HL-60 (cell line): ENCODE results near the gene BAZ1B.
"Not testable (repeated sequence)": the region's sequence is repeated elsewhere in the genome, so short reads cannot be mapped to it uniquely, and the experiment has no call there.

Experiments
- CTCF ChIP-seq: IDR thresholded peaks from one replicate; pipeline ENCODE4 v1.5.1; 2011; ENCODE audit warnings: low read length, control low read depth, inconsistent platforms; ENCODE audit not compliant: insufficient read depth
- SPI1 ChIP-seq: IDR thresholded peaks from 2 replicates; pipeline ENCODE4 v1.6.1; 2012; ENCODE audit warnings: low read depth, mild to moderate bottlenecking, borderline replicate concordance

GRCh38 chr7:73420016-73420415 is 102.1 kb downstream of the BAZ1B start:
- TF ChIP-seq CTCF, SPI1: not testable (repeated sequence)
